HCT116 (cell line): Measurements from ENCODE around the gene LRFN4. TPM values are rescaled to one million over a fixed set of nuclear protein-coding genes. Genes with fewer than 3 reads are reported as not detected.

Experiments
- ATAC-seq: fragments of 200-7000 bp; cut with Tn5 transposase; 2 replicates; pipeline ENCODE4 v1.9.1; 2020; ENCODE audit warnings: mild to moderate bottlenecking, moderate library complexity
- BruUV-seq: library from RNA; stranded (reverse); fragments of 400-500 nt; replicated peaks from 2 replicates; lab custom pipeline; 2021; lab: Mats Ljungman, UMichigan
- CTCF ChIA-PET: fragments of 300-600 bp; sonication (Branson Sonifier 250); formaldehyde crosslinking; loops from one replicate; lab custom pipeline; 2021; ENCODE audit warnings: antibody characterized with exemption; lab: Charles Lee
- POLR2A ChIA-PET: fragments of 300-600, 350-600 bp; sonication (Branson Sonifier 250); formaldehyde crosslinking; loops from one replicate; lab custom pipeline; 2021; ENCODE audit warnings: antibody characterized with exemption; lab: Charles Lee
- RAD21 ChIA-PET, 2 experiments: fragments of 300-600 bp; sonication (Branson Sonifier 250); formaldehyde crosslinking; loops; one replicate each; lab custom pipeline; 2023; ENCODE audit warnings: low total read pairs in 2 of 2; ENCODE audit not compliant: uncharacterized antibody in 2 of 2, unreplicated experiment in 2 of 2, low non-redundant PET in 1 of 2; lab: Charles Lee
- DNase-seq: peaks from one replicate; pipeline ENCODE4 v3.0.0-alpha.2; 2010; ENCODE audit warnings: low read depth, low spot score
- H2AFZ ChIP-seq: fragments of 200-600 bp; shearing (Covaris generic), sonication (generic); 2 replicates; pipeline ENCODE4 v1.6.1; 2017; ENCODE audit warnings: low read depth, mixed run types, mixed read lengths, antibody characterized with exemption, low read length; ENCODE audit not compliant: poor library complexity, severe bottlenecking
- H3K27ac ChIP-seq: 2 replicates; pipeline ENCODE4 v1.5.1; 2012; ENCODE audit warnings: low read depth, low read length
- H3K27me3 ChIP-seq: fragments of 200-600 bp; sonication (generic); 2 replicates; pipeline ENCODE4 v1.6.1; 2016; ENCODE audit warnings: mixed run types, low read length, mixed read lengths; ENCODE audit not compliant: insufficient read depth
- H3K36me3 ChIP-seq, 2 experiments: fragments of 200-500 bp in 1 of 2; fragments of 200-600 bp in 1 of 2; sonication (Bioruptor generic) in 1 of 2; sonication (generic) in 1 of 2; 2 replicates each; pipeline versions ENCODE4 v1.5.1 to v1.6.1; 2014 to 2016; ENCODE audit warnings: low read length in 2 of 2, inconsistent platforms in 1 of 2, mixed read lengths in 1 of 2, mixed run types in 1 of 2; ENCODE audit not compliant: insufficient read depth in 2 of 2, control insufficient read depth in 1 of 2
- H3K4me1 ChIP-seq, 2 experiments: fragments of 200-600 bp in 1 of 2; sonication (generic) in 1 of 2; 2 replicates each; pipeline versions ENCODE4 v1.5.1 to v1.6.1; 2012 to 2017; ENCODE audit warnings: low read length in 2 of 2, inconsistent platforms in 1 of 2, mild to moderate bottlenecking in 1 of 2, mixed read lengths in 1 of 2, mixed run types in 1 of 2, moderate library complexity in 1 of 2; ENCODE audit not compliant: insufficient read depth in 2 of 2, control insufficient read depth in 1 of 2
- H3K4me2 ChIP-seq: fragments of 200-600 bp; sonication (generic); 2 replicates; pipeline ENCODE4 v1.6.1; 2017; ENCODE audit warnings: mixed run types, low read length, mixed read lengths
- H3K4me3 ChIP-seq, 2 experiments: fragments of 200-600 bp in 1 of 2; sonication (generic) in 1 of 2; replicated peaks in 1 of 2; 2 replicates each; pipeline ENCODE4 v1.5.1; 2011 to 2016; ENCODE audit warnings: low read length in 2 of 2, control low read depth in 1 of 2, low read depth in 1 of 2, mild to moderate bottlenecking in 1 of 2, mixed read lengths in 1 of 2, mixed run types in 1 of 2
- H3K79me2 ChIP-seq: fragments of 200-600 bp; sonication (generic); 2 replicates; pipeline ENCODE4 v1.6.1; 2017; ENCODE audit warnings: mild to moderate bottlenecking, mixed run types, low read length, moderate library complexity, mixed read lengths; ENCODE audit not compliant: insufficient read depth
- H3K9ac ChIP-seq: fragments of 200-600 bp; sonication (generic); 2 replicates; pipeline ENCODE4 v1.6.1; 2016; ENCODE audit warnings: low read length, mixed read lengths
- H3K9me2 ChIP-seq: fragments of 200-600 bp; sonication (generic), shearing (Covaris generic); 2 replicates; pipeline ENCODE4 v1.6.1; 2017; ENCODE audit warnings: mixed run types, mild to moderate bottlenecking, moderate library complexity; ENCODE audit not compliant: insufficient read depth
- H3K9me3 ChIP-seq, 2 experiments: fragments of 200-500 bp in 1 of 2; fragments of 200-600 bp in 1 of 2; sonication (Bioruptor generic) in 1 of 2; sonication (generic) in 1 of 2; 2 replicates each; pipeline ENCODE4 v1.6.1; 2014 to 2017; ENCODE audit warnings: low read length in 2 of 2, mixed read lengths in 2 of 2, inconsistent platforms in 1 of 2, low read depth in 1 of 2, mild to moderate bottlenecking in 1 of 2, mixed run types in 1 of 2, moderate library complexity in 1 of 2; ENCODE audit not compliant: control insufficient read depth in 1 of 2, insufficient read depth in 1 of 2
- H4K20me1 ChIP-seq: fragments of 200-600 bp; sonication (generic), shearing (Covaris generic); 2 replicates; pipeline ENCODE4 v1.6.1; 2017; ENCODE audit warnings: mixed run types, mild to moderate bottlenecking, moderate library complexity; ENCODE audit not compliant: insufficient read depth
- CBX3 ChIP-seq: IDR thresholded peaks from 2 replicates; pipeline ENCODE4 v1.6.1; 2012; ENCODE audit warnings: low read depth
- CEBPB ChIP-seq: IDR thresholded peaks from 2 replicates; pipeline ENCODE4 v1.6.1; 2012; ENCODE audit warnings: low read depth
- JUND ChIP-seq: IDR thresholded peaks from 2 replicates; pipeline ENCODE4 v1.6.1; 2012
- SP1 ChIP-seq: IDR thresholded peaks from 2 replicates; pipeline ENCODE4 v1.6.1; 2012; ENCODE audit warnings: low read depth
- SRF ChIP-seq: IDR thresholded peaks from 2 replicates; pipeline ENCODE4 v1.6.1; 2012; ENCODE audit warnings: low read depth
- YY1 ChIP-seq: IDR thresholded peaks from 2 replicates; pipeline ENCODE4 v1.6.1; 2011; ENCODE audit warnings: low read length, low read depth, moderate library complexity, mild to moderate bottlenecking; ENCODE audit not compliant: insufficient replicate concordance; ENCODE audit errors: extremely low read depth
- ZNF274 ChIP-seq: fragments of 200-500 bp; sonication (Bioruptor generic); IDR thresholded peaks from 2 replicates; pipeline ENCODE4 v1.6.1; 2014; ENCODE audit warnings: mild to moderate bottlenecking, low read depth, low read length, inconsistent platforms
- intact Hi-C: fragments of 100-400 bp; cut with micrococcal nuclease; formaldehyde crosslinking; loops from 2 replicates; pipeline ENCODE4 v1.10.0; 2022
- total RNA-seq: library from RNA; stranded (reverse); gene quantifications from one replicate; pipeline ENCODE4 v1.2.1, GENCODE V29; 2021; ENCODE audit not compliant: unreplicated experiment
- TF ChIP-seq, protein P1 (sequence below): IDR thresholded peaks from 2 replicates; pipeline ENCODE4 v1.6.1; 2012
- TF ChIP-seq, protein P2 (sequence below): IDR thresholded peaks from 2 replicates; pipeline ENCODE4 v1.6.1; 2011; ENCODE audit warnings: mild to moderate bottlenecking, low read length, moderate library complexity; ENCODE audit not compliant: insufficient replicate concordance; ENCODE audit errors: extremely low read depth

LRFN4 gene
- total RNA-seq, 1 experiment from 2014 or later = 55.4 TPM

DNA sequence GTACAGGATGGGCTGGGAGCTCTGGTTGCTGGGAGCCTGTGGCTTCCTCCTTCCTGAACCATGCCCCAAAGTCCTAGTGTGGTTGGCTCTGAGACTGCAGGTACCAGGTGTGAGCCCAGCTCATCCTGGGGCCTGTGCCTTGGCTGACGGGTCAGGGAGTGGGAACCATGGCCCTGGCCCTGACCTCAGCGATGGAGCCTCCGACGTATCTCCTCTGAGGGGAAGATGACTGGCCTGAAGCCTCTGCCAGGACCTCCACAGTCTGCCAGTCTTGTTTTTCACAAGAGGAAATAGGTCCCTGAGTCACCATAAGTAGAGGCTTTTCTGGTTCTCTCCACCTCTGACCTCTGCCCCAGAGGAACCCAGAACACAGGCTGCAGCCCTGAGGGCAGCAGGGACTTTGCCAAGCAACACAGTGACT lies 10.2 kb upstream of the LRFN4 start:
- Histone ChIP-seq H3K4me3 (no peak overlapping the region), H2AFZ (no peak overlapping the region), H4K20me1 (peaks cover 3% of the 10 kb centered on the region; the same call in 1 of the 2 replicates), H3K9me2 (no peaks in the 10 kb centered on the region), H3K79me2 (peaks cover 50% of the 10 kb centered on the region), H3K9me3 (no peaks in the 10 kb centered on the region), H3K9ac (no peak overlapping the region), H3K27me3 (no peaks in the 10 kb centered on the region), H3K4me1 (peaks cover 7 to 17% of the 10 kb centered on the region in 2 experiments; a peak in 3 of 4 replicates), H3K4me2 (no peak overlapping the region), H3K27ac (no peak overlapping the region), H3K36me3 (peaks cover 7 to 21% of the 10 kb centered on the region in 2 experiments)
- TF ChIP-seq SP1 = no peak
- no peak for TF ChIP-seq SRF
- RAD21 ChIA-PET = no interaction called here
- ATAC-seq (no peak), DNase-seq (no peak)
- CTCF ChIA-PET = no interaction called here
- POLR2A ChIA-PET = no interaction called here
- intact Hi-C loops = no loop called here
- BruUV-seq = no TSS peak

DNA sequence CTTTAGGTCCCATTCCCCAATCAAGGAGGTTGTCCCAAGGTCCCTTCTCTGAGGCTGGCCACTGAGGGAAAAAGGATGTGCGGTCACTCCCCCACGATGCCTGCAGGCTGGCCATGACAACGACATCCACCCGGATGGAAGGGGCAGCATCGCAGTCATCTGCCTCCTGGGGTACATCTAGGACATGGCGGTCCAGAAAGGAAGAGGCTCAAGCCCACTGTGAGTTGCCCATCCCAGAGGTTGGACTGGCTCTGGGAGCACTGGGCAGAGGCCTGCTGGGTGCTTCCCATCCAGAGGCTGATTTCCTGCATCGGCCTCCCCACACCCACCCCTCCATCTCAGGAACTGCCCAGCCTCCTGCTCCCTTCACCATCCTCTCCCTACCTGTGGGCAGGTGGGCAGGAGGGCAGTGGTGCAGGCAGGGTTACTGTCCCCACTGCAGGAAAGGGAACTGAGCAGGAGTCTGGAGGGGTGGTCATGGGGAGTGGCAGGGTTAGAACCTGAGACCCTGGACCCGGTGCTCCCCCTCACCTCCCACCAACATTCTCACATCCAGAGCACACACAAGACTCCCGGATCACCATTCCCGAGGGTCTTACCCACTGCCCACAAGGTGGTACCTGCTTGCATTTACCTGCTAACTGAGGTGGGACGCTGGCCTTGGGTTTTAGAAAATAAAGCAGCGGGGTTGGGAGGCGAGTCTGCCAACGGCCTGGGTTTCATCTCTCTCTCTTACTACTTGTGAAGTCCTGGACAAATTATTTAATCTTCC lies 9.2 kb upstream of the LRFN4 start:
- ChIA-PET RAD21 (no interaction called here), POLR2A (no interaction called here), CTCF (no interaction called here)
- 0 out of 2 replicates have a peak overlapping the region, but pooled peaks have one; percentile 21 for H3K27ac ChIP-seq
- no peaks in the 10 kb centered on the region for H3K9me3 ChIP-seq
- intact Hi-C loops = no loop called here
- no peak overlapping the region for H3K4me3 ChIP-seq
- H3K36me3 ChIP-seq = peaks cover 7 to 21% of the 10 kb centered on the region in 2 experiments
- peaks cover 40% of the 10 kb centered on the region for H3K79me2 ChIP-seq
- no peak overlapping the region for H2AFZ ChIP-seq
- peaks cover 5 to 15% of the 10 kb centered on the region in 2 experiments; a peak in 3 of 4 replicates for H3K4me1 ChIP-seq
- BruUV-seq = no TSS peak
- DNase-seq = no peak
- no peaks in the 10 kb centered on the region for H3K27me3 ChIP-seq
- H3K4me2 ChIP-seq = no peak overlapping the region
- H3K9me2 ChIP-seq = no peaks in the 10 kb centered on the region
- no peak for ATAC-seq
- TF ChIP-seq, protein P1, sequence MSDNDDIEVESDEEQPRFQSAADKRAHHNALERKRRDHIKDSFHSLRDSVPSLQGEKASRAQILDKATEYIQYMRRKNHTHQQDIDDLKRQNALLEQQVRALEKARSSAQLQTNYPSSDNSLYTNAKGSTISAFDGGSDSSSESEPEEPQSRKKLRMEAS = no peak
- no peak for TF ChIP-seq YY1
- TF ChIP-seq CBX3 = no peak
- TF ChIP-seq, protein P2, sequence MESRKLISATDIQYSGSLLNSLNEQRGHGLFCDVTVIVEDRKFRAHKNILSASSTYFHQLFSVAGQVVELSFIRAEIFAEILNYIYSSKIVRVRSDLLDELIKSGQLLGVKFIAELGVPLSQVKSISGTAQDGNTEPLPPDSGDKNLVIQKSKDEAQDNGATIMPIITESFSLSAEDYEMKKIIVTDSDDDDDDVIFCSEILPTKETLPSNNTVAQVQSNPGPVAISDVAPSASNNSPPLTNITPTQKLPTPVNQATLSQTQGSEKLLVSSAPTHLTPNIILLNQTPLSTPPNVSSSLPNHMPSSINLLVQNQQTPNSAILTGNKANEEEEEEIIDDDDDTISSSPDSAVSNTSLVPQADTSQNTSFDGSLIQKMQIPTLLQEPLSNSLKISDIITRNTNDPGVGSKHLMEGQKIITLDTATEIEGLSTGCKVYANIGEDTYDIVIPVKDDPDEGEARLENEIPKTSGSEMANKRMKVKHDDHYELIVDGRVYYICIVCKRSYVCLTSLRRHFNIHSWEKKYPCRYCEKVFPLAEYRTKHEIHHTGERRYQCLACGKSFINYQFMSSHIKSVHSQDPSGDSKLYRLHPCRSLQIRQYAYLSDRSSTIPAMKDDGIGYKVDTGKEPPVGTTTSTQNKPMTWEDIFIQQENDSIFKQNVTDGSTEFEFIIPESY = no peak
- TF ChIP-seq ZNF274 = no peak
- no peak for TF ChIP-seq SRF
- TF ChIP-seq CEBPB = no peak
- no peak for TF ChIP-seq JUND
- peaks cover 3% of the 10 kb centered on the region; the same call in 1 of the 2 replicates for H4K20me1 ChIP-seq
- H3K9ac ChIP-seq = no peak overlapping the region
